K562 (cell line): ENCODE results near the gene ASPHD1. TPM values are rescaled to one million over a fixed set of nuclear protein-coding genes. Genes with fewer than 3 reads are reported as not detected.
A peak's percentile ranks its signal among the peaks of the same experiment; 100 is the strongest.

Source experiments
- ARID1B ChIP-seq: fragments of 450-650 bp; IDR thresholded peaks from 2 replicates; pipeline ENCODE4 v1.6.1; 2016; ENCODE audit warnings: antibody characterized with exemption, mild to moderate bottlenecking, inconsistent platforms
- ATF1 ChIP-seq, 2 experiments: fragments of 450-650 bp in 1 of 2; IDR thresholded peaks; 2 replicates each; pipeline ENCODE4 v1.6.1; 2016; ENCODE audit warnings: missing compliant biosample characterization in 1 of 2, missing genetic modification characterization in 1 of 2
- ATF2 ChIP-seq: sonication (generic); formaldehyde crosslinking; IDR thresholded peaks from 2 replicates; pipeline ENCODE4 v1.8.1; 2022; ENCODE audit warnings: missing genetic modification reagents
- CSDE1 ChIP-seq, 2 experiments: fragments of 450-650 bp; IDR thresholded peaks; 2 replicates each; pipeline ENCODE4 v1.6.1; 2016; ENCODE audit warnings: mild to moderate bottlenecking in 1 of 2
- DNMT1 ChIP-seq: fragments of 450-650 bp; IDR thresholded peaks from 2 replicates; pipeline ENCODE4 v1.6.1; 2016; ENCODE audit warnings: antibody characterized with exemption, mild to moderate bottlenecking
- DPF2 ChIP-seq: fragments of 450-650 bp; IDR thresholded peaks from 2 replicates; pipeline ENCODE4 v1.6.1; 2016
- HNRNPH1 ChIP-seq: fragments of 200-400 bp; formaldehyde crosslinking; optimal IDR thresholded peaks from 2 replicates; pipeline ENCODE3; 2017; ENCODE audit warnings: low read depth, mild to moderate bottlenecking, low read length, moderate library complexity
- ID3 ChIP-seq, 2 experiments: fragments of 250-450 bp in 1 of 2; fragments of 450-650 bp in 1 of 2; sonication (Bioruptor Pico) in 1 of 2; IDR thresholded peaks; 2 replicates each; pipeline versions ENCODE4 v1.6.1 to v1.8.0; 2016 to 2021; ENCODE audit warnings: mild to moderate bottlenecking in 2 of 2, moderate library complexity in 2 of 2, missing compliant biosample characterization in 1 of 2, missing genetic modification characterization in 1 of 2
- ILF3 ChIP-seq: fragments of 450-650 bp; IDR thresholded peaks from 2 replicates; pipeline ENCODE4 v1.6.1; 2018; ENCODE audit warnings: antibody characterized with exemption, mild to moderate bottlenecking, moderate library complexity, borderline replicate concordance
- KDM4B ChIP-seq, 2 experiments: fragments of 450-650 bp in 1 of 2; sonication (generic) in 1 of 2; IDR thresholded peaks; 2 replicates each; pipeline ENCODE4 v1.6.1; 2016 to 2017; ENCODE audit warnings: borderline replicate concordance in 2 of 2, antibody characterized with exemption in 1 of 2, low read depth in 1 of 2, mild to moderate bottlenecking in 1 of 2
- MAFK ChIP-seq: IDR thresholded peaks from 2 replicates; pipeline ENCODE4 v1.6.1; 2011; ENCODE audit warnings: low read length, improper control_type of control experiment
- MYNN ChIP-seq, 2 experiments: sonication (generic); formaldehyde crosslinking in 1 of 2; IDR thresholded peaks; 2 replicates each; pipeline versions ENCODE4 v1.5.0 to v1.6.1; 2016 to 2020; ENCODE audit warnings: antibody characterized with exemption in 1 of 2, missing genetic modification reagents in 1 of 2
- NFE2 ChIP-seq: IDR thresholded peaks from 2 replicates; pipeline ENCODE4 v1.6.1; 2014; ENCODE audit warnings: antibody characterized with exemption, low read depth
- PRMT5 ChIP-seq: sonication (generic); formaldehyde crosslinking; IDR thresholded peaks from 2 replicates; pipeline ENCODE4 v1.5.0; 2020; ENCODE audit warnings: missing genetic modification reagents
- RBM17 ChIP-seq: fragments of 200-400 bp; formaldehyde crosslinking; IDR thresholded peaks from 2 replicates; pipeline ENCODE4 v1.6.1; 2017; ENCODE audit warnings: low read depth, mild to moderate bottlenecking, low read length, borderline replicate concordance
- RBM39 ChIP-seq: fragments of 200-400 bp; formaldehyde crosslinking; optimal IDR thresholded peaks from 2 replicates; pipeline ENCODE3; 2018; ENCODE audit warnings: low read depth, low read length
- SMARCB1 ChIP-seq: IDR thresholded peaks from 2 replicates; pipeline ENCODE4 v1.6.1; 2011; ENCODE audit warnings: improper control_type of control experiment, low read depth; ENCODE audit not compliant: insufficient read length
- SREBF1 ChIP-seq: fragments of 150-350 bp; IDR thresholded peaks from 2 replicates; pipeline ENCODE4 v1.6.1; 2014; ENCODE audit warnings: antibody characterized with exemption, low read depth, low read length, borderline replicate concordance
- TBP ChIP-seq: optimal IDR thresholded peaks from 2 replicates; pipeline ENCODE3; 2011; ENCODE audit warnings: low read depth, low read length, improper control_type of control experiment
- TEAD4 ChIP-seq, 2 experiments: sonication (generic) in 1 of 2; formaldehyde crosslinking in 1 of 2; IDR thresholded peaks; 2 replicates each; pipeline versions ENCODE4 v1.6.1 to v1.8.0; 2012 to 2022; ENCODE audit warnings: borderline replicate concordance in 1 of 2, inconsistent platforms in 1 of 2, low read length in 1 of 2, mild to moderate bottlenecking in 1 of 2, missing genetic modification reagents in 1 of 2
- TOE1 ChIP-seq, 2 experiments: fragments of 450-650 bp in 1 of 2; sonication (generic) in 1 of 2; formaldehyde crosslinking in 1 of 2; IDR thresholded peaks; 2 replicates each; pipeline versions ENCODE4 v1.7.1 to v1.8.0; 2016 to 2022; ENCODE audit warnings: borderline replicate concordance in 2 of 2, mild to moderate bottlenecking in 2 of 2, antibody characterized with exemption in 1 of 2, inconsistent platforms in 1 of 2, low read depth in 1 of 2, missing genetic modification reagents in 1 of 2, moderate library complexity in 1 of 2
- ZNF395 ChIP-seq: fragments of 200-800 bp; sonication (Bioruptor generic); IDR thresholded peaks from 2 replicates; pipeline ENCODE4 v1.6.1; 2017; ENCODE audit warnings: missing genetic modification characterization, missing compliant biosample characterization
- ZNF780A ChIP-seq: fragments of 250-450 bp; sonication (Bioruptor Pico); IDR thresholded peaks from 2 replicates; pipeline ENCODE4 v1.5.0; 2021; ENCODE audit warnings: mild to moderate bottlenecking
- polyA plus RNA-seq, 8 experiments: library from polyadenylated mRNA; depleted of rRNA in 4 of 8; stranded (reverse) in 5 of 8; unstranded in 3 of 8; fragments of >200 nt; fragmentation: Nextera tagmentation in 2 of 8; fragmentation: Illumina TruSeq in 1 of 8; extraction: Ambion mirVana in 2 of 8; extraction: Trizol in 1 of 8; gene quantifications; 2 replicates each; pipeline versions ENCODE4 v1.2.1 to v1.2.3, GENCODE V29; 2011 to 2014; ENCODE audit warnings: inconsistent platforms in 1 of 8, missing spikeins in 1 of 8
- total RNA-seq, 7 experiments: library from RNA; depleted of rRNA in 6 of 7; stranded (reverse); fragments of >200 nt in 6 of 7; fragmentation: Illumina TruSeq in 2 of 7; extraction: Trizol in 2 of 7; gene quantifications; 2 replicates each; pipeline versions ENCODE4 v1.2.1 to v1.2.3, GENCODE V29; 2011 to 2021; ENCODE audit warnings: low replicate concordance in 1 of 7

The ASPHD1 gene
- total and polyA plus RNA-seq, 9 of the 15 experiments (the other 6 are each of a cell fraction or from before 2014, with no cell fraction given): 0.03 to 0.70 (median 0.24) TPM; not detected in 5

- TF ChIP-seq ZNF780A (CRISPR knock-in tag) (no peak), ATF1 (CRISPR knock-in tag; IDR thresholded peaks at IDR 0.05) (no peak), ATF1 (tag; IDR thresholded peaks at IDR 0.05) (no peak), HNRNPH1 (no peak), RBM39 (no peak), SMARCB1 (no peak), ID3 (CRISPR knock-in tag; IDR thresholded peaks at IDR 0.05) (no peak), ID3 (tag; IDR thresholded peaks at IDR 0.05) (0 out of 2 replicates have a peak, but pooled peaks have one; percentile 26), ZNF395 (no peak; the same call in 1 of the 2 replicates), ILF3 (no peak), ATF2 (CRISPR knock-in tag) (no peak), DPF2 (no peak), MYNN (IDR thresholded peaks at IDR 0.05) (no peak), MYNN (CRISPR knock-in tag; IDR thresholded peaks at IDR 0.05) (0 out of 2 replicates have a peak, but pooled peaks have one; percentile 11), NFE2 (no peak), TOE1 (IDR thresholded peaks at IDR 0.05; ENCODE audit: borderline replicate concordance) (no peak), TOE1 (CRISPR knock-in tag; IDR thresholded peaks at IDR 0.05; ENCODE audit: borderline replicate concordance, low read depth) (0 out of 2 replicates have a peak, but pooled peaks have one; percentile 21), CSDE1 (IDR thresholded peaks at IDR 0.05) (no peak), KDM4B (IDR thresholded peaks at IDR 0.05; ENCODE audit: borderline replicate concordance in 2 of 2, low read depth in 1 of 2) (no peak), ARID1B (no peak), TBP (no peak), MAFK (no peak), SREBF1 (no peak), TEAD4 (IDR thresholded peaks at IDR 0.05; ENCODE audit: low read length) (no peak), TEAD4 (CRISPR knock-in tag; IDR thresholded peaks at IDR 0.05; ENCODE audit: borderline replicate concordance) (0 out of 2 replicates have a peak, but pooled peaks have one; percentile 15), DNMT1 (no peak), RBM17 (no peak), PRMT5 (CRISPR knock-in tag) (0 out of 2 replicates have a peak, but pooled peaks have one; percentile 34)
Measured at GRCh38 chr16:29899516-29900101, 679 bp upstream of the ASPHD1 start, which contains the start of gene SEZ6L2 (continued).
